Suprapubic skin (tissue), 4 donors: ENCODE results near the gene NDUFAF5. TPM values are rescaled to one million over a fixed set of nuclear protein-coding genes. Genes with fewer than 3 reads are reported as not detected.

ENCODE experiments used
- DNase-seq, 2 donors: peaks; one replicate each; pipeline ENCODE4 v3.0.0-alpha.2; 2019; ENCODE audit warnings: low spot score in 2 of 2
- H3K27ac ChIP-seq: fragments of 200-600 bp; sonication (generic); one replicate; pipeline ENCODE4 v1.5.1; 2019
- H3K27me3 ChIP-seq: fragments of 200-600 bp; sonication (generic); one replicate; pipeline ENCODE4 v1.5.1; 2019
- H3K36me3 ChIP-seq: fragments of 200-600 bp; sonication (generic); one replicate; pipeline ENCODE4 v1.5.1; 2019
- H3K4me1 ChIP-seq: fragments of 200-600 bp; sonication (generic); one replicate; pipeline ENCODE4 v1.5.1; 2019
- H3K4me3 ChIP-seq: fragments of 200-600 bp; sonication (generic); one replicate; pipeline ENCODE4 v1.5.1; 2019; ENCODE audit warnings: mild to moderate bottlenecking
- H3K9me3 ChIP-seq: fragments of 200-600 bp; sonication (generic); one replicate; pipeline ENCODE4 v1.5.1; 2019
- CTCF ChIP-seq, 2 donors: fragments of 200-600 bp in 1 of 2; fragments of 450-650 bp in 1 of 2; sonication (generic) in 1 of 2; IDR thresholded peaks; one replicate each; pipeline ENCODE4 v1.5.1; 2016 to 2019; ENCODE audit warnings: antibody characterized with exemption in 2 of 2, mild to moderate bottlenecking in 1 of 2, moderate library complexity in 1 of 2
- EP300 ChIP-seq: sonication (generic); formaldehyde crosslinking; IDR thresholded peaks from one replicate; pipeline ENCODE4 v1.6.1; 2017; ENCODE audit warnings: antibody characterized with exemption
- POLR2A ChIP-seq, 2 donors: fragments of 450-650 bp; IDR thresholded peaks; one replicate each; pipeline ENCODE4 v1.6.1; 2017; ENCODE audit warnings: antibody characterized with exemption in 2 of 2, mild to moderate bottlenecking in 2 of 2, moderate library complexity in 2 of 2
- POLR2AphosphoS5 ChIP-seq, 3 donors: sonication (generic); formaldehyde crosslinking; IDR thresholded peaks; one replicate each; pipeline ENCODE4 v1.6.1; 2017; ENCODE audit warnings: antibody characterized with exemption in 3 of 3
- WGBS: methylation state at CpG from one replicate; pipeline ENCODE4 v1.1.5; 2018; 5-methylcytosine and 5-hydroxymethylcytosine counted together
- total RNA-seq, 4 donors: library from RNA; depleted of rRNA; stranded (reverse); fragments of >200 nt; gene quantifications; one replicate each; pipeline ENCODE4 v1.1.0, GENCODE V29; 2016

The NDUFAF5 gene
- total RNA-seq, 4 donors from 2014 or later = 5.3 to 47.9 (median 20.1) TPM

GRCh38 chr20:13800728-13801134, 15.9 kb downstream of the NDUFAF5 start:
- 18% methylated on average over 7 of the region's 7 CpGs for WGBS
- Histone ChIP-seq H3K4me3 (no peak overlapping the region), H3K27ac (no peak overlapping the region), H3K27me3 (no peaks in the 10 kb centered on the region), H3K9me3 (no peaks in the 10 kb centered on the region), H3K4me1 (peaks cover 21% of the 10 kb centered on the region), H3K36me3 (peaks cover 67% of the 10 kb centered on the region)
- peak; percentile 79 to 82 for DNase-seq
- no peak for TF ChIP-seq CTCF (IDR thresholded peaks at IDR 0.05)
- peak in 1 of 3 donors; percentile 43 for TF ChIP-seq POLR2AphosphoS5 (IDR thresholded peaks at IDR 0.05)

GRCh38 chr20:13809373-13809772, 24.5 kb downstream of the NDUFAF5 start:
- no peak overlapping the region for H3K4me3 ChIP-seq
- TF ChIP-seq CTCF (IDR thresholded peaks at IDR 0.05) (no peak), EP300 (no peak), POLR2AphosphoS5 (IDR thresholded peaks at IDR 0.05) (no peak), POLR2A (IDR thresholded peaks at IDR 0.05) (no peak)
- H3K9me3 ChIP-seq = no peaks in the 10 kb centered on the region
- H3K4me1 ChIP-seq = no peaks in the 10 kb centered on the region
- no peaks in the 10 kb centered on the region for H3K27me3 ChIP-seq
- 82% methylated on average over 2 of the region's 2 CpGs for WGBS
- H3K36me3 ChIP-seq = peaks cover 72% of the 10 kb centered on the region
- DNase-seq = no peak
- no peak overlapping the region for H3K27ac ChIP-seq

GRCh38 chr20:13809855-13810254, 25.0 kb downstream of the NDUFAF5 start:
- Histone ChIP-seq H3K27me3 (no peaks in the 10 kb centered on the region), H3K36me3 (peaks cover 72% of the 10 kb centered on the region), H3K9me3 (no peaks in the 10 kb centered on the region), H3K4me3 (no peak overlapping the region), H3K4me1 (no peaks in the 10 kb centered on the region), H3K27ac (no peak overlapping the region)
- no peak for TF ChIP-seq CTCF (IDR thresholded peaks at IDR 0.05)
- no peak for DNase-seq
- 87% methylated on average over 3 of the region's 3 CpGs for WGBS

- DNase-seq = no peak
- H3K27me3 ChIP-seq = no peaks in the 10 kb centered on the region
- peaks cover 76% of the 10 kb centered on the region for H3K36me3 ChIP-seq
- H3K27ac ChIP-seq = no peak overlapping the region
- no peak for TF ChIP-seq CTCF (IDR thresholded peaks at IDR 0.05)
- no peak for TF ChIP-seq POLR2A (IDR thresholded peaks at IDR 0.05)
- H3K9me3 ChIP-seq = no peaks in the 10 kb centered on the region
- no peak overlapping the region for H3K4me3 ChIP-seq
- H3K4me1 ChIP-seq = no peaks in the 10 kb centered on the region
These were observed 25.6 kb downstream of the NDUFAF5 start for GRCh38 chr20:13810446-13810845.

GRCh38 chr20:13813910-13814309, 29.1 kb downstream of the NDUFAF5 start:
- Histone ChIP-seq H3K4me3 (no peak overlapping the region), H3K9me3 (no peaks in the 10 kb centered on the region), H3K27me3 (no peaks in the 10 kb centered on the region), H3K27ac (no peak overlapping the region), H3K4me1 (no peaks in the 10 kb centered on the region), H3K36me3 (peaks cover 80% of the 10 kb centered on the region)
- TF ChIP-seq EP300 (no peak), POLR2AphosphoS5 (IDR thresholded peaks at IDR 0.05) (no peak), CTCF (IDR thresholded peaks at IDR 0.05) (no peak), POLR2A (IDR thresholded peaks at IDR 0.05) (no peak)
- no peak for DNase-seq
- 65% methylated on average over 3 of the region's 3 CpGs for WGBS
